NOMO-1 (cell line): ENCODE data around the gene MS4A10.
A peak's percentile ranks its signal among the peaks of the same experiment; 100 is the strongest.

Experiments used
- DNase-seq, 2 experiments: peaks; one replicate each; lab custom pipeline; 2025; ENCODE audit not compliant: unreplicated experiment in 2 of 2; lab: John Stamatoyannopoulos, UW

MS4A10 gene

GRCh38 chr11:60785806-60786361, 751 bp downstream of the MS4A10 start:
- DNase-seq = no peak

GRCh38 chr11:60786811-60787567, 1.9 kb downstream of the MS4A10 start:
- no peak for DNase-seq

GRCh38 chr11:60788401-60789125, 3.4 kb downstream of the MS4A10 start:
- DNase-seq = no peak

- no peak for DNase-seq
These were observed 5.6 kb downstream of the MS4A10 start for GRCh38 chr11:60790726-60791125.

- DNase-seq = no peak
These were observed 6.2 kb downstream of the MS4A10 start for GRCh38 chr11:60791153-60791933.

- no peak for DNase-seq
These were observed 7.4 kb downstream of the MS4A10 start for GRCh38 chr11:60792521-60792920.

GRCh38 chr11:60795291-60795690, 10.2 kb downstream of the MS4A10 start:
- no peak for DNase-seq

- no peak for DNase-seq
These were observed 12.9 kb downstream of the MS4A10 start for GRCh38 chr11:60797846-60798630.

- no peak for DNase-seq
These were observed 13.5 kb downstream of the MS4A10 start for GRCh38 chr11:60798631-60799030.

GRCh38 chr11:60801194-60801593, 16.1 kb downstream of the MS4A10 start:
- DNase-seq = no peak

GRCh38 chr11:60803273-60803936, 18.3 kb downstream of the MS4A10 start:
- no peak for DNase-seq

- no peak for DNase-seq
These were observed 24.1 kb downstream of the MS4A10 start for GRCh38 chr11:60809249-60809648.

- no peak for DNase-seq
These were observed 24.6 kb downstream of the MS4A10 start for GRCh38 chr11:60809691-60810090.

- no peak for DNase-seq
These were observed 25.0 kb downstream of the MS4A10 start for GRCh38 chr11:60810151-60810550.

- no peak for DNase-seq
These were observed 25.4 kb downstream of the MS4A10 start for GRCh38 chr11:60810569-60810968.

- DNase-seq = peak in 1 of 2 experiments; percentile 12
These were observed 28.2 kb downstream of the MS4A10 start for GRCh38 chr11:60813324-60813723.

- no peak for DNase-seq
These were observed 29.0 kb downstream of the MS4A10 start for GRCh38 chr11:60814112-60814511.

GRCh38 chr11:60816590-60817157, 31.5 kb downstream of the MS4A10 start:
- no peak for DNase-seq

GRCh38 chr11:60818057-60818456, 32.9 kb downstream of the MS4A10 start:
- DNase-seq = no peak
